Measurements from ENCODE around the gene IL21R. TPM values are rescaled to one million over a fixed set of nuclear protein-coding genes. Genes with fewer than 3 reads are reported as not detected.
A peak's percentile ranks its signal among the peaks of the same experiment; 100 is the strongest.
"Not testable (repeated sequence)": the region's sequence is repeated elsewhere in the genome, so short reads cannot be mapped to it uniquely, and the experiment has no call there.

IL21R gene
- total and polyA plus RNA-seq, 2 experiments from 2014 or later: not detected

DNA sequence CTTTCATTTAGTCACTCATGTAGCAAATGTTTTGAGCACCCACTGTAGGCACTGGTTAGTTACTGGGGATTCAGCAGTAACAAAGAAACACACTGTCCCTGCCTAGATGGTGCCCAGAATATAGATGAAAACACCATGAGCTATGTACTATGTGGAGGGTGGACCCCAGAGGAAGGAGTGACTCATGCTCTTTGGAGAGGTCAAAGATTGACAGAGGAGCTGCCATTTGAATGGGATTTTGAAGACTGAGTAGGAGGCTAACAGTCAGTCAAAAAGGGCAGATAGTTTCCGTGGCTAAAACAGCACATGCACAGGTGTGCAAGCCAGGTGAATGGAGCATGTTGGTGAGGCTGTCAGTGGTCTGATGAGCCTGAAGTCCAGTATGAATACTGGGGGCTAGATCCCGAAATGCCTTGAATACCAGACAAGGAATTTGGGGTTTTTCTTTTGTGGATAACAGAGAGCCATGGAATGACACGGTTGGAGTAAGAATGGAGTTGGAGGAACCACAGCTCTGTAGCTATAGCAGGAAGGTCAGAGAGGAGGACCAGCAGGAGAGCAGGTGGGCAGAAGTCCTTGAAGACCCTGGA lies 6.1 kb downstream of the IL21R start:
- TF ChIP-seq, protein P1, sequence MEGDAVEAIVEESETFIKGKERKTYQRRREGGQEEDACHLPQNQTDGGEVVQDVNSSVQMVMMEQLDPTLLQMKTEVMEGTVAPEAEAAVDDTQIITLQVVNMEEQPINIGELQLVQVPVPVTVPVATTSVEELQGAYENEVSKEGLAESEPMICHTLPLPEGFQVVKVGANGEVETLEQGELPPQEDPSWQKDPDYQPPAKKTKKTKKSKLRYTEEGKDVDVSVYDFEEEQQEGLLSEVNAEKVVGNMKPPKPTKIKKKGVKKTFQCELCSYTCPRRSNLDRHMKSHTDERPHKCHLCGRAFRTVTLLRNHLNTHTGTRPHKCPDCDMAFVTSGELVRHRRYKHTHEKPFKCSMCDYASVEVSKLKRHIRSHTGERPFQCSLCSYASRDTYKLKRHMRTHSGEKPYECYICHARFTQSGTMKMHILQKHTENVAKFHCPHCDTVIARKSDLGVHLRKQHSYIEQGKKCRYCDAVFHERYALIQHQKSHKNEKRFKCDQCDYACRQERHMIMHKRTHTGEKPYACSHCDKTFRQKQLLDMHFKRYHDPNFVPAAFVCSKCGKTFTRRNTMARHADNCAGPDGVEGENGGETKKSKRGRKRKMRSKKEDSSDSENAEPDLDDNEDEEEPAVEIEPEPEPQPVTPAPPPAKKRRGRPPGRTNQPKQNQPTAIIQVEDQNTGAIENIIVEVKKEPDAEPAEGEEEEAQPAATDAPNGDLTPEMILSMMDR (IDR thresholded peaks at IDR 0.05; ENCODE audit: low read depth, low read length): no peak
- no peak overlapping the region for H3K27ac ChIP-seq
- no peaks in the 10 kb centered on the region for H3K9me3 ChIP-seq (ENCODE audit: low read depth)
- peak in 1 of 2 donors; percentile 25 for DNase-seq (ENCODE audit: low read depth in 1 of 2, low spot score in 1 of 2)
- no peaks in the 10 kb centered on the region for H3K27me3 ChIP-seq
- no peaks in the 10 kb centered on the region for H3K4me1 ChIP-seq (ENCODE audit: low read depth)
- H3K4me3 ChIP-seq: no peak overlapping the region
- no peaks in the 10 kb centered on the region for H3K36me3 ChIP-seq

DNA sequence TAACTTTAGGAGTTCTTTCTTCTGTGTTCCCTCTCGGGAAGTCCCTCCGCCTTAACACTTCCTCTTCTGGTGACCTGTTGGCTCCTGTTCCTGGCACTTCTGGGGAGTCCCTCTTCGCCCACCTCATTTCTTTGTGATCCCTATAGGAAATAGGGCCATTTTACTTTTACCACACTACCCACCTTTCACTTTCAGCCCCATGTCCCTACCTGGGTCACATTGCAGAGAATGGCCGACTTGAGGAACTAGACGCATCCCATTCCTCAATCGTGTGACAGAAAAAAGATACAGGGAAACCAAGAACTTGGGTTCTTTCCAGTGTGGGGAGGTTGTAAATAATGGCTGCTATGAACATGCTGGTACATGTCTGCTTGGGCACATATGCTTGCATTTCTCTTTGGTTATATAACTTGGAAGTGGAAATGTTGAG lies 6.6 kb downstream of the IL21R start:
- Histone ChIP-seq H3K9me3 (ENCODE audit: low read depth) (no peaks in the 10 kb centered on the region), H3K36me3 (no peaks in the 10 kb centered on the region), H3K27me3 (no peaks in the 10 kb centered on the region), H3K4me1 (ENCODE audit: low read depth) (no peaks in the 10 kb centered on the region), H3K4me3 (no peak overlapping the region), H3K27ac (no peak overlapping the region)
- TF ChIP-seq, protein P1 (IDR thresholded peaks at IDR 0.05; ENCODE audit: low read depth, low read length): no peak
- no peak for DNase-seq (ENCODE audit: low read depth in 1 of 2, low spot score in 1 of 2)

DNA sequence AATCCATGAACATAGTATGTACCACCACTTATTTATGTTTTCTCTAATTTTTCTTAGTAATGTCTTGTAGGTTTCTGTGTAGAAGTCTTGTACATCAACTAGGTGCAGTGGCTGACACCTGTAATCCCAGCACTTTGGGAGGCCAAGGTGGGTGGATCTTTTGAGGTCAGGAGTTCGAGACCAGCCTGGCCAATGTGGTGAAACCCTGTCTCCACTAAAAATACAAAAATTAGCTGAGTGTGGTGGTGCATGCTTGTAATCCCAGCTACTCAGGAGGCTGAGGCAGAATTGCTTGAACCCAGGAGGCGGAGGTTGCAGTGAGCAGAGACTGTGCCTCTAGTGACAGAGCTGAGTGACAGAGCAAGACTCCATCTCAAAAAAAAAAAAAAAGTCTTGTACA lies 8.0 kb downstream of the IL21R start:
- H3K36me3 ChIP-seq; H3K27ac ChIP-seq; H3K4me3 ChIP-seq; H3K27me3 ChIP-seq; DNase-seq (ENCODE audit: low read depth in 1 of 2, low spot score in 1 of 2); H3K4me1 ChIP-seq (ENCODE audit: low read depth); H3K9me3 ChIP-seq (ENCODE audit: low read depth): not testable (repeated sequence)

DNA sequence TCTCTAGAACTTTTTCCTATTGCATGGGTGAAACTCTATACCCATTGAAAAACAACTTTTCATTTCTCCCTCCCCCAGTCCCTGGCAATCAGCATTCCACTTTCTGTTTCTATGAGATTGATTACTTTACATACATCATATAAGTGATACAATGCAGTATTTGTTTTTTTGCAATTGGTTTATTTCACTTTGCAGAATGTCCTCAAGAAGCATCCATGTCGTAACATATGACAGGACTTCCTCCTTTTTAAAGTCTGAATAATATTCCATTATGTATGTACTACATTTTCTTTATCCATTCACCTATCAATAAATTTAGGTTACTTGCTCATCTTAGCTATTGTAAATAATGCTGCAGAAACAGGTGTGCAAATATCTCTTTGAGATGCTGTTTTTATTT lies 8.8 kb downstream of the IL21R start:
- DNase-seq (ENCODE audit: low read depth in 1 of 2, low spot score in 1 of 2): no peak
- H3K27ac ChIP-seq: no peak overlapping the region
- H3K4me1 ChIP-seq (ENCODE audit: low read depth): no peaks in the 10 kb centered on the region
- TF ChIP-seq, protein P1 (IDR thresholded peaks at IDR 0.05; ENCODE audit: low read depth, low read length): no peak
- no peak overlapping the region for H3K4me3 ChIP-seq
- H3K27me3 ChIP-seq: no peaks in the 10 kb centered on the region
- no peaks in the 10 kb centered on the region for H3K36me3 ChIP-seq
- H3K9me3 ChIP-seq (ENCODE audit: low read depth): no peaks in the 10 kb centered on the region

DNA sequence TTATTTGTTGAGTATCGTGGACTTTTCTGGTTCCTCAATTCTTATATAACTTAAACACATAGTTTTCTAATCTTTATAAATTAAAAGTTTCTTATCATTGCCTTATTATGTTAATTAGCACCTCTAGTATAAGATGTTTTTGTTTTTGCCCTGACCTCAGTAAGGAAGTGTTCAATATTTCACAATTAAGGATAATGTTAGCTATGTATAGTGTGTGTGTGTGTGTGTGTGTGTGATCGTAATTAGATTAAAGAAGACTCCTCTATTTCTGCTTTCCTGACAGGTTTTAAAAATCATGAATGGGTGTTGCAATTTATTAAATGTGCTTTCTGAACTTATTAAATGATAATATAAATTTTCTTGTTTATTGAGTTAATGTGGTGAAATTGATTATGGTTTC lies 12.0 kb downstream of the IL21R start:
- H3K4me3 ChIP-seq: no peak overlapping the region
- no peaks in the 10 kb centered on the region for H3K4me1 ChIP-seq (ENCODE audit: low read depth)
- TF ChIP-seq, protein P1 (IDR thresholded peaks at IDR 0.05; ENCODE audit: low read depth, low read length): no peak
- H3K9me3 ChIP-seq (ENCODE audit: low read depth): no peaks in the 10 kb centered on the region
- H3K36me3 ChIP-seq: no peaks in the 10 kb centered on the region
- no peaks in the 10 kb centered on the region for H3K27me3 ChIP-seq
- no peak overlapping the region for H3K27ac ChIP-seq
- DNase-seq (ENCODE audit: low read depth in 1 of 2, low spot score in 1 of 2): no peak

DNA sequence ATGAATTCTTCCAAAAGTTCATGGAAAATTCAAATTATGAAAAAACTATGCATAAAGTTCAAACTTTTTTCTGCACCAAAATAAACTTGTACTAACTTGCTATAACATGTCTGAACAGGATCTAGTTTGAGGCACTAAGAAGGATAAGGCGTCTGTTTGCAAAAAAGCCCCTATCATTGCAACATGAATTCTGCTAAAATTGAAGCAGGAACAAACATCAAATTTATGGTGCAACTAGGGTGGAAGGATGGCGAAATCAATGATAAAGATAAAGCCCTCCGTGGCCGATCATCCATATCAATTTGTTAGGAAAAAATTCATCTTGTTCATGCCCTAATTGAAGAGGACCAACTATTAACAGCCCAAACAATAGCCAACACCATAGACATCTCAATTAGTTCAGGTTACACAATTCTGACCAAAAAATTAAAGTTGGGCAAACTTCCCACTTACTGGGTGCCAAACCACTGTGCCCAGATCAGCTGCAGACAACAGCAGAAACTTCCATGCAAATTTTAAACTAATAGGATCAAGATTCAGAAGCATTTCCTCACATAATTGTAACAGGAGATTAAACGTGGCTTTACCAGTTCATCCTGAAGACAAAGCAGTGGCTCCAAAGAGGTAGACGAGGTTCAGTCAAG lies 12.9 kb downstream of the IL21R start:
- no peaks in the 10 kb centered on the region for H3K36me3 ChIP-seq
- no peaks in the 10 kb centered on the region for H3K4me1 ChIP-seq (ENCODE audit: low read depth)
- H3K27me3 ChIP-seq: no peaks in the 10 kb centered on the region
- no peak for DNase-seq (ENCODE audit: low read depth in 1 of 2, low spot score in 1 of 2)
- no peak overlapping the region for H3K27ac ChIP-seq
- TF ChIP-seq, protein P1 (IDR thresholded peaks at IDR 0.05; ENCODE audit: low read depth, low read length): no peak
- no peaks in the 10 kb centered on the region for H3K9me3 ChIP-seq (ENCODE audit: low read depth)
- no peak overlapping the region for H3K4me3 ChIP-seq

Measured in cardiac muscle cell (in vitro differentiated cells and primary cell).